BJ (cell line): ENCODE measurements around the gene ARHGDIA. TPM values are rescaled to one million over a fixed set of nuclear protein-coding genes. Genes with fewer than 3 reads are reported as not detected.

ENCODE experiments used
- CTCF ChIA-PET: fragments of 350-600 bp; formaldehyde crosslinking; extraction: SDS; loops from one replicate; lab custom pipeline; 2021; ENCODE audit warnings: antibody characterized with exemption, inconsistent platforms; lab: Yijun Ruan, JAX
- POLR2A ChIA-PET: fragments of 300-600 bp; sonication (Branson Sonifier 250); formaldehyde crosslinking; extraction: SDS; loops from one replicate; lab custom pipeline; 2021; ENCODE audit warnings: antibody characterized with exemption; lab: Charles Lee
- DNase-seq: peaks from one replicate; pipeline ENCODE4 v3.0.0-alpha.2; 2011; ENCODE audit warnings: low read depth
- H3K27me3 ChIP-seq: 2 replicates; pipeline ENCODE4 v1.6.0; 2011; ENCODE audit warnings: low read length; ENCODE audit not compliant: control insufficient read depth, insufficient read depth
- H3K36me3 ChIP-seq: 2 replicates; pipeline ENCODE4 v1.5.1; 2011; ENCODE audit warnings: low read length; ENCODE audit not compliant: control insufficient read depth, insufficient read depth
- H3K4me3 ChIP-seq: 2 replicates; pipeline ENCODE4 v1.5.1; 2011; ENCODE audit warnings: low read depth, mild to moderate bottlenecking, control low read depth, low read length
- polyA plus RNA-seq: library from polyadenylated mRNA; depleted of rRNA; stranded (reverse); fragments of >200 nt; gene quantifications from 2 replicates; pipeline ENCODE4 v1.2.3, GENCODE V29; 2011
- TF ChIP-seq, protein P1 (sequence below): IDR thresholded peaks from 2 replicates; pipeline ENCODE4 v1.5.1; 2011; ENCODE audit warnings: low read depth, mild to moderate bottlenecking, control low read depth, inconsistent platforms, low read length, moderate library complexity; ENCODE audit not compliant: insufficient read depth

Gene ARHGDIA
- polyA plus RNA-seq, 1 experiment: 163 TPM

DNA sequence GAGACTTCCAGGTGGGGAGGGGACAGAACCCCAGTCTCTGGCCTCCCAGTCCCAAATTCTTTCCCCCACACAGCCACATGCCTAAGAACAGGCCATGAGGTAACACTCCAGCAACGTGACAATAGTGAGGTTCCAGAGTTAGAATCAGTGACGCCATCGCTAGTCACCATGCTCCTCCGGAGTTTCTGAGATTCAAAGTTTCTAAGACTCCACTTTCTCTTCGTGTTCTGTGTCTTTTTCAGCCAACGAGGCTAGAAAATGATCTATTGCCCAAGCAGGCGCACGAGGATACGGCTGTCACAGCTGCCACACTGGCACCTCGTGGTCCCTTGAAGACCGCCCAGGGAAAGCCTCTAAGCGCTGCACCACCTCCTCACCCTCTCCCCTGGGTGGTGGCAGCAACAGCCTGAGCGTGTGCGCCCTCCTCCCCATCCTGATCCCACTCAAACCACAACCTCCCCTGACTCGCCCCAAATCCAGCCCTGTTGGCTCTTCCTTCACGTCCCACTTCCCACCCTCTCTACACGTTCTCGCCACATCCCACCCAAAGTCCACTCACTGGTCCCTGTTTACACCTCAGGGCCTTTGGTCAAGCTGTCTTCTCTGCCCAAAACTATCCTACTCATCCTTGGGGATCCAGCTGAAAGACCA is 39.1 kb downstream of the ARHGDIA start:
- ChIA-PET POLR2A (no interaction called here), CTCF (no interaction called here)

DNA sequence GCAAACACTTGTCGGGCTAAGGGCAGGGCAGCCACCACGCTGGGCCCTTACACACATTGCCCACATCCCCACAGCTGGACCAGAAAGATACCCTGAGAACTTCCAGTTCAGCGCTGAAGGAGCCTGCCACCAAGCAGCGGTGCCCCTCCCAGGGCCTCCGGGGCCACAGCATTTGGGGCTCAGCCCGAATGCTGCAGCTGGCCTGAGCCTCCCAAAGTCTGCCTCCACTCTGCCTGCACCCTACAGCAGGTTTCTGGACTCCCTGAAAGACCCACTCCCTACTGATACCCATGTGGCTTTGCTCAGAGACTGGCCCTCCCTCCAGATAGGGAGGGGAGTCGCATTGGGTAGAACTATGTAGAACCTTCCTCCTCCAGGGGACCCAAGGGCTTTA is 39.6 kb downstream of the ARHGDIA start:
- H3K4me3 ChIP-seq: no peak overlapping the region
- H3K36me3 ChIP-seq: no peaks in the 10 kb centered on the region
- H3K27me3 ChIP-seq: no peaks in the 10 kb centered on the region
- DNase-seq: no peak
- ChIA-PET POLR2A (no interaction called here), CTCF (no interaction called here)
- TF ChIP-seq, protein P1, sequence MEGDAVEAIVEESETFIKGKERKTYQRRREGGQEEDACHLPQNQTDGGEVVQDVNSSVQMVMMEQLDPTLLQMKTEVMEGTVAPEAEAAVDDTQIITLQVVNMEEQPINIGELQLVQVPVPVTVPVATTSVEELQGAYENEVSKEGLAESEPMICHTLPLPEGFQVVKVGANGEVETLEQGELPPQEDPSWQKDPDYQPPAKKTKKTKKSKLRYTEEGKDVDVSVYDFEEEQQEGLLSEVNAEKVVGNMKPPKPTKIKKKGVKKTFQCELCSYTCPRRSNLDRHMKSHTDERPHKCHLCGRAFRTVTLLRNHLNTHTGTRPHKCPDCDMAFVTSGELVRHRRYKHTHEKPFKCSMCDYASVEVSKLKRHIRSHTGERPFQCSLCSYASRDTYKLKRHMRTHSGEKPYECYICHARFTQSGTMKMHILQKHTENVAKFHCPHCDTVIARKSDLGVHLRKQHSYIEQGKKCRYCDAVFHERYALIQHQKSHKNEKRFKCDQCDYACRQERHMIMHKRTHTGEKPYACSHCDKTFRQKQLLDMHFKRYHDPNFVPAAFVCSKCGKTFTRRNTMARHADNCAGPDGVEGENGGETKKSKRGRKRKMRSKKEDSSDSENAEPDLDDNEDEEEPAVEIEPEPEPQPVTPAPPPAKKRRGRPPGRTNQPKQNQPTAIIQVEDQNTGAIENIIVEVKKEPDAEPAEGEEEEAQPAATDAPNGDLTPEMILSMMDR: no peak

More for the DNA sequence above, 39.1 kb downstream of the ARHGDIA start:
- Histone ChIP-seq H3K36me3 (no peaks in the 10 kb centered on the region), H3K27me3 (no peaks in the 10 kb centered on the region), H3K4me3 (peak overlapping the region; percentile 83)
- DNase-seq: no peak
- TF ChIP-seq, protein P1: no peak

DNA sequence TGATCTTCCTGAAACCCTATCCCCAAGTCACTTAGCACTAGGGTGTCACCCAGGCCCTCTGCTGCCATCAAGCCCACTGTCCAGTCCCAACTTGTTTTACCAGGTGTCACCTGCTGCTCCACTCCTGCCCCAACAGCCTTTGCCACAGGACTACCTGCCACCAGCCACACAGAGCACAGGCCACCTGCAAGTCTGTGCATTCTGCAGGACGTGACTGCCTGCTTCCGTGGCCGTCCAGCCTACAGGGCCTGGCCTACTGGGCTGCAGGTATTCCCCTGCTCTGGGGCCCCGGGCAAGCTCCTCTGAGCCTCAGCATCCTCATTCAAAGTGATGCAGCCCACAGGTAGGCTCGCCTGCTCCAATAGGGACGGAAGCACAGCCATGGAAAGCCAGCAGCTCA is 41.3 kb downstream of the ARHGDIA start:
- H3K4me3 ChIP-seq: no peak overlapping the region
- H3K27me3 ChIP-seq: no peaks in the 10 kb centered on the region
- CTCF ChIA-PET: no interaction called here
- DNase-seq: no peak
- POLR2A ChIA-PET: no interaction called here
- TF ChIP-seq, protein P1: no peak
- H3K36me3 ChIP-seq: no peaks in the 10 kb centered on the region

DNA sequence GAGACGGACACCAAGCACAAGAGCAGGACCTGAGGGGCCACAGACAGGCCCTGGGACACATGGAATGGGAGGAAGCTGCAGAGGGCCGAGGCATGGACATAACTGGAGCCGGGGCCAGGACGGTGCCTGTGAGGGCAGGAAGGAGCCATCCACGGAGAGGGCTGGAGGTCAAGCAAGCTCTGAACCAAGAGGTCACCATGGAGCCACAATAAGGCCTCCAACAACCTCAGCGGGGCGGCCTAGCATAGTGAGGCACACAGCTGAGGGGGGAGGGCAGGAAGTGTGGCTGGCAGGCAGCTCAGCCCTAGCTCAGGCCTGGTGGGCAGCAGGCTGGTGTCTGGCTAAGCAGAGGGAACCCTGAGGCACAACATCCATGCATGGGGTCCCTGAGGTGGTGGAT is 42.5 kb downstream of the ARHGDIA start:
- POLR2A ChIA-PET: no interaction called here
- H3K27me3 ChIP-seq: no peaks in the 10 kb centered on the region
- DNase-seq: no peak

DNA sequence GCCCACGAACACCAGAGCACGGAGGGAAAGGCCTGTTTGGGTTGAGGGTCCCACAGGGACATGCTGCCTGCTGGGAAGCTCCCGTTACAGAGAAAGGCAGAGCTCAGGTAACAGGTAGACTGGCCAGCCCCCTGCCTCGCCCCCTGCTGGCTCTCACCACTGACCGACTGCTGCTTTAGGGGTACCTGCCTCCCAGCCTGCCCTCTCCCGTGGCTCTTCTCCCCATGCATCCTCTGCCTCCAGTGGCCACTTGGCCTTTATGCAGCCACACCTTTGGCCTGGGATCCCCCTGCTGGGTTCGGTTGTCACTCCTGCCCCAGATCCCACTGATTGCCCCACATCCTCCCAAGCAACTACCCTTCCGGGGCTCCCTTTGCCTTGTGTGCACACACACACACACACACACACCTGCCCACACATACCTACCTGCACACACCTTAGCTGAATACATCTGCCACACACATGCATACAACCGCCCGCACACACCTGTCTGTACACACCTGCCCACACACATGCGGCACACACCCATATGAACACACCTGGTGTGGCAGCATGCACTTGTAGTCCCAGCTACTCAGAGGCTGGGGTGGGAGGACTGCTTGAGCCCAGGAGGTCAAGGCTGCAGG is 45.2 kb downstream of the ARHGDIA start:
- POLR2A ChIA-PET: no interaction called here
- Histone ChIP-seq H3K4me3 (no peak overlapping the region), H3K27me3 (no peaks in the 10 kb centered on the region), H3K36me3 (peaks cover 12% of the 10 kb centered on the region)
- CTCF ChIA-PET: interaction anchor here (0.5 kb wide), 1 partner anchor 28 kb away, joined by 3 read pairs; no protein-coding TSS in a partner anchor
- TF ChIP-seq, protein P1: no peak
- DNase-seq: no peak

More for the DNA sequence above, 42.5 kb downstream of the ARHGDIA start:
- no peak overlapping the region for H3K4me3 ChIP-seq
- CTCF ChIA-PET: no interaction called here
- TF ChIP-seq, protein P1: no peak
- H3K36me3 ChIP-seq: peaks cover 5% of the 10 kb centered on the region; the same call in 1 of the 2 replicates
